ENCODE measurements around the gene MTG1.

GRCh38 chr10:133375357-133376115 is 18.4 kb upstream of the MTG1 start:
- TF ChIP-seq SNAI2 (CRISPR knock-in tag; IDR thresholded peaks at IDR 0.05) (no peak), PATZ1 (CRISPR knock-in tag; IDR thresholded peaks at IDR 0.05; ENCODE audit: borderline replicate concordance) (no peak), ZC3H10 (CRISPR knock-in tag; IDR thresholded peaks at IDR 0.05) (no peak), OSR1 (CRISPR knock-in tag; IDR thresholded peaks at IDR 0.05) (no peak)

Data from SK-N-SH treated with all-trans-retinoic acid at 6 μM for 48 hours (cell line).